ENCODE measurements around the gene TCF4.

TCF4 gene

DNA sequence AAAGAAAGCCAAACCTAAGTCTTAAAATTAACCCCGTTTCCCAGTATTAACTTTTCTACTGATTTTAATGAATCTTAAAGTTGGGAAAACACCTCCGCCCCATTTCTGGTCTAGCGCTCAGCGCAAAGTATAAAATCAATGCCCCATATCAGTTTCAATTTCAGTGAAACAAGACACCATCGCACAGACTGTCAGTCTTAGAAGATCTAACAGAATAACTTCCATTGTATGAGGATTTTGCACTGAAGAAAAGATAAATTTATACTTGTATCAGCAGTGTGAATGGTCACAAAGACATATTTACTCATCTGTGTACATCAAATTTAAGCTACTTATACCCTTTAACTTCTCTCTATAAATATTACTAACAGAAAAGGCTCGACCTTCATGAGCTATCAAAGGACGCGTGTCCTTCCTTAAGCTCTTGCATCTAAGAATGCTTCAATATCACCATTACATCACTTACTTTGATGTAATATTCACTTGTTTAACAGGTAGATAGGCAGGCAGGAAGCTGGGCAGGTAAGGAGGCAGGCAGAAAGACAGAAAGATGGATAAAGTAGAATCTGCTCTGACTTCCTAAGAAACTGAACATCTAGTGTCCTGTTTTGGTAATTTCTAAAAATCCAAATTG lies 183.0 kb downstream of the TCF4 start:
- DNase-seq = no peak

DNA sequence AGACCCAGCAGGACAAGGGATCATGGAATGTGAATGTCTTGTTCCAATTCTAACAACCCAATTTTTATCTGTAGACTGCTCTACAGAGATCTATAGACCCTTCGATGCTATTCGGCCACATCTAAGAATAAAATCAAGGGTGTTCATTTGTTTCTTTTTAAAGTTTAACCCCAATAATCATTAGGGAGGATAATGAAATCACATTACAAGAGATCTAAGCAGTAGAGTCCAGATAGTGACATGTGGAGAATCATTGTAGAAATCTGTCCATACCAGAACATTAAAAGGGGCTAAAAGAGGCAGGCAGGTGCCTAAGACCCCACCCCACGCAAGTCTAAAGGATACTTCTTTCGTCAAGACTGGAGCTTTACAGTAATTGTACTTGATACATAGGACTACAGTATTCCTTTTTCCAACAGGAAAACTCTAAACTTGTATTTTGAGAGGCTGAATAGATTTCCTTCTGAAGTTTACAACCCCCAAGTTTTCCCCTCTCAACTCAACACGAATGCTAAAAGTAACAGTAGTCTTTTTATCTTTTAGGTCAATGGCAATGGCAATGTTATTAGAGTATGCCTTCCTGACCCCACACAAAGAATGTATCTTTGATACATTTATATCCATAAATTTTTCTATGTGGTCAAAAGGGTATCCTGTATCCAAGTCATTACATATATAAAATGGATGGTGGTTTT lies 183.7 kb downstream of the TCF4 start:
- DNase-seq = no peak

DNA sequence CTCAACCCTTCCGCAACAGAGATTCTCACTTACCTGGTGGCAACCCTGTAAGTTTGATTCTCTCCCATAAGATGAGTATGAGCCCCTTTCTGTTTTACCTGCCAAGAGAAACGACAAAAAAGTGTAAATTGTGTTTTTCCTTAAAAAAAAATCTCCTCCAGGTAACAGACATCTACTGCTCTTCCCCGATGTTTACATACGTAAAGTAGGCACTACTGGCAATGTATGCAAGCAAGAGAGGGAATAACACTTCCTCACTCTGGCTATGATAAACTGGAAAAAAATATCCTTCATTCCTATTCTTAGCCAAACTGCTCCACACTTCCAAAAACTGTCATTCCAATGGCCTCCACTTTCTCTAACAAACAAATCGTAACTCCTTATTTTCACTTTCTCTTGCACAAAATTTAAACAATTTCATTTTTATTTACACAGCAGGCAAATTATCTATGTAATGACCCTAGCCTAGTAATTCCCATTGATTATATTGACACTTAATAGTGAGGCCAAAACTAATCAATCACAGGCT lies 184.5 kb downstream of the TCF4 start:
- no peak for DNase-seq

DNA sequence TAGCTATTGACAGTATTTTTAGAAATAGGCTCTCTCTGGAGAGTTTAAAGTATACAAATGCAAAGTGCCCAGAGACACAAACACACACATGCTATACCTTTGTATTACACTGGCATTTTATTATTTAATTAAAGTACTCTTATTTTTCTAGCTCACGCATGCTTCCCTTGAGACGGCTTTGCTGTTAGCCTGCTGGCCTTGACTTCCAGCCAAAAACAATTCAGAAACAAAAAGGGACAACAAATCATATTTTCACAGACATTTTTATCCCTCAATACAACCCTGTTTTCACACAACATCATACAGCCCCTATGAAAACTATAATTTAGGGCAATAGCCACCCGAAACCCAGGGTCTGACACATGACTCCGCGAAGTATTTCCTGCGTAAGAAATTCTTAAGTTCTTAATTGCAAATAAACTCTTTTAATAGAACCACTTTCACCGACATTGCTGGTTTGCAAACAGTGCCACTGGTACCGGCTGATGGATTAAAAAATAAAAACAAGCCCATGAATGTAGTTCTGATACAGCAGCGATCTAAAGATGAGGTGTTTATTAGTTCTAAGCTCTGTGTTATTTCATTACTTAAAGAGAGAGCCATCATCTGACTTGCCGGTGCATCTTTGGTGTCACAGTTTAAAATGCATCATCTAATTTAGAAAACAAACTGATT lies 185.1 kb downstream of the TCF4 start:
- DNase-seq = peak; percentile 61

DNA sequence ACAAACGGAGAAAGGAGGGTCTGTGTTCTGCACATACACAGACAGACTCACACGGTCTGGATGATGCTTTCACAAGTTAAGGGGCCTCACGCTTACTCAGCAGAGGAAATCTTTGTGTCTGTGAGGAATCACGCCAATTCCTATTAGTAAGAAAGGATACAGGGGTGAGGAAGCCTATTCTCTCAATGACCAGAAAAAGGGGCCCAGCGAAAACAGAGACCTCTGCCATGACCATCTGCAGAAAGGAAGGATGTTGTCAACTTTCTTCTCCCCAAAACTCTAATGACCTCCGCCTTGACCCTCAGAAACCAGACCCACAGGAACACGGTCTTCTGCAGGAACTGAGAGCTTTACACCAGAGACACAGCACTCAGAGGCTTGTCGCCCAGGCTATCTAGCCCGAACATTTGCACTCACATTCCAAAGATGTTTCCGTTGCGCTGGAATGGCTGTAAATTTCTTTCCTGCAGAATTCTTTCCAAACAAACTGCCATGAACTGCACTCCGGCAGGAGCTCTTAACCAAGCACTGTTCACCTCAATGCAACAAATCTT lies 186.3 kb downstream of the TCF4 start:
- no peak for DNase-seq

DNA sequence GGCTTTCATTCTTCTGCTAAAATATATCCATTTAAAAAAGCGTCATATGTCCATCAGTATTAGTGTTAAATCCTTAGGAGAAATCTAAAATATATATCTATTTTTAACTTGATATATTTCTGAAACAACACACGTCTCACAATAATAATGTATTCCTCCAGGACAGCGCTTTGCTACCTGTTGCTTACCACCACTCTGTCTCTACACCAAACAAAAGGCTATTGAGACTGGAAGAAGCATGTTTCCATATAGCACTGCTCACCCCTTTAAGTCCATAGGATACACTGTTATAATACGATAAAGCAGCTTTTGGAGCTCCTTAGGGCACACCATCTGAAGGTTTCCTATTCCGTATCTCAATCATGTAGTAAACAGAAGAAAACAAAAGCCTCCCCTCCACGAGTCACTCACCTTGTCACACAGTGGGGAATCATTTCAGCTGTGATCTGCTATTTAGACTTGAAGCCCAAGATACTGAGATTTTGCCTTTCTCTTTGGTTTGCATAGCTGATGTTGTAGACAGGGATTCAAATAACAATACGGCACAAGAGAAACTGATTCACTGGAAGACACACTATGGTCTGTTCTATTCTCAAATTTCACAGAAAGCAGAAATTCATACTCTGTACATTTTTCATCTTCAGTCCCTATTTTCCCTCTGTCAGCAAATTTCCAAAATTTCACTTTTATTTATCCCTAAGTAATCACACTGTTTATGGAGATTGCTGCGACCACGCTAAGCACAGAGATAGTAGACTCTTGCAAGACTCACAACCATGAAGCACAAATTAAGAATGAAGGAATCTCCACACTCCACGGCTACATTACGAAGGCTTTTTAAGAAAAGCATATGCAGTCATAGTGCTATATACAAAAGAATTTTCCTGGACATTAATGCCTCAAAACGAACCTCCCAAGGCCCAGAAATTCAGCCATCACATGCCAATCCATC lies 187.1 kb downstream of the TCF4 start:
- no peak for DNase-seq

DNA sequence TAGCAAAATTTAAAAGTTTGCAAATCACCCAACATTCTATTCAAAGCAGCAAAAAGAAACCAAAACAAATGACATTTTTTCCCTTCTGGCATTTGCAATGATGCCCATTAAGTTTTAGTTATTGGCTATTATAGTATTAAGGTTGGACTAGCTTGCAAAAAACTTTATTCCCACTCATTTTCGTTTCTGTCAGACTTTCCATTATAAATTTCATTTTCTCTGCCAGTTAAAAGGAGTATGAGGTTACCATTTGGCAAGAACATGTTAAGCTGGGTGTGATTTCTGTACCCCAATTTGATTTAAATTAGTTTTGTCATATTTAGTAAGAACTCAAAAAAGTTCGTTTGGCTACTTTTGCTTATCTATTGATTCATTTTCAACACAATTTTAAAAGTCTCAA lies 187.9 kb downstream of the TCF4 start:
- DNase-seq = no peak

DNA sequence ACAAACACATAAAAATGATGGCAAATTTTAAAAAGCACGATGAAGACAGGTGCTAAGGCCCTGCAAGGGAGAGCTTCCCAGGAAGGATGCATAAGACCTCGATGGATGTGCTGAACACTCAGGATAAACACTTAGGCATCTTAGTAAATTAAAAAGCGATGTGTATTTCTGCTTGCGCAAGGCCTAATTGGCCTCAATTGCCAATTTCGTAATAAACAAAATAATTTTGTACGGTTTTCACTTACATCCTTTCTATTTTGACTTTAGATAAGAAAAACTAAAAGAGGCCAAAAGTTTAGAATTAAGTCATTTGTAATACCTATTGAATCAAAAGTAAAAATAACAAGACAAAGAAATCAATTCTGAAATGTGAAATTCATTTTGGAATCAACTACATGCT lies 189.1 kb downstream of the TCF4 start:
- no peak for DNase-seq

DNA sequence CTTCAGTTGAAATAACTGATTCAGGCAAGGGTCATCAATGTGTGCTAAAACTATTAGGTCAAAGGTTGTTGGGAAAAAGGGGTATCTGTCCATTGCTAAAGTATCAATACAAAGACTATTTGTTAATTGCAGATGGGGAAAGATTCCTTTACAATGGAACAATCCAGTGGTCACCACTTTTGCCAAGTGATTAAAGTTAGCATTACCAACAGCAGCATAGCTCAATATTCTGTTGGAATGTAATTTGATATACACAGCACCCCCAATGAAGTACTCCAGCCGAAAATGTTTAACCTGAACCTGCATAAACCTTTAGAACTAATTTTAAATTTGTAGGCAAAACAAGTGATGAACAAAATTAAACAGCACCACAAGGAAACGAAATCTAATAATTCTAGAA lies 191.0 kb downstream of the TCF4 start:
- no peak for DNase-seq

DNA sequence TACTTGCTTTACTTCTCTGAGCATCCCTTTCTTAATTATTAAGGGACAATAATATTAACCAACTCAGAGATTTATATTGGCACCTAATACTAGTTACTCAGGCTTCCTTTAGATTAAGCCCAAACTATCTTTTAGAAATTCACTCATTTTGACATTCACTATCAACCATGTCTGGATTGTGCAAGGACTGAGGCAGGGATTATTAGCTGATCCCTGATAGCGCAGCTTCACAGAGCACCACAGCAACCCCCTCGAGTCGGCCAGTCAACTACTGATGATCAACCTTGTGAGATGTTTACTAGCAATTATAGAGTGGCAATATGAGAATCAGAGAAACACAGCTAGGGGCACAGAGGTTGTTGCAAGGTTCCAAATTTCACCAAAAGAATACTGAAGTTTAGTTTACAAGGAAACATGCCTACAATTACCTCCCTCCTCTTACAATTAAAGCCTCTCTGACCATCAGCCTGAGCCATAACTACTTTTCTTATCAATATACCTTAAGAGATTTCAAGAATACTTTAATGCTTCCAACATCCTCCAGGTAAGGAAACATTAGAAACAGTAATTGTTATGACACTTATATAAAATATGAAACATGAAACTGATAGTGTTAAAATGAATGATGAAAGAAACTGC lies 191.6 kb downstream of the TCF4 start:
- no peak for DNase-seq

DNA sequence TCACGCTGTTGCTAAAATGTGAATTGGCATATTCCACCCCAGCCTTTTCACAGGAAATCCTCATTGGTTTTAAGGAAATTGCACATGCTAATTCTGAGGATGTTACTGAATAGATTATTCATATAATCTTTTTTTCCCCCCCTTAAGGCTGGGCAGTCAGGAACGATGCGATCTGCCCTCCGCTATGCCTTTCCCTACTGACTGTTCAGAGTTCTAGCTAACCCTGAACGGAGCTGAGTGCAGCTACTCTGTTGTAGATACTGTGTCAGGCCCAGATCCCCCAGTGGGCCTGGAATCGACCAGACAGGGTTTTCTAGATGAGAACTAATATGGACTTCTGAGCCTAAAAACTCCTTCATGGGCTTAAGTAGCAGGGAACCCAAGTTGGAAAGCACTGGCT lies 192.2 kb downstream of the TCF4 start:
- no peak for DNase-seq

DNA sequence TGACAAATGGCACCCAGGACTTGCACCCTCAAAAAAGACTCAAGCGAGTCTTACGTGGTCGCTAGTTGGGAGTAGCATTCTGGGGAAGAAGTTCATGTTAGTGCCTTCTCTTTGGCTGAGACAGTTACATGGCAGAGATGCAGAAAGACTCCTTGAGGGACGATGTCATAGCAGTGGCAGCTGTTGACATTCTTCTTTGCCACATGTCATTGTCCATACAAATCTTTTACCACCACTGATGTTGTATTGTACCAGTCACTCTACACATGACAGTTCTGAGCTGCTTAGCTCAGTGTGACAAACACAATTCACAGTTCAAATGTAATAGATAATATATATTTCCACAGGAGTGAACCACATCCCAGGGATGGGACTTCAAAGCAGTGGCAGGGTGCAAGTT lies 197.1 kb downstream of the TCF4 start:
- DNase-seq = no peak

DNA sequence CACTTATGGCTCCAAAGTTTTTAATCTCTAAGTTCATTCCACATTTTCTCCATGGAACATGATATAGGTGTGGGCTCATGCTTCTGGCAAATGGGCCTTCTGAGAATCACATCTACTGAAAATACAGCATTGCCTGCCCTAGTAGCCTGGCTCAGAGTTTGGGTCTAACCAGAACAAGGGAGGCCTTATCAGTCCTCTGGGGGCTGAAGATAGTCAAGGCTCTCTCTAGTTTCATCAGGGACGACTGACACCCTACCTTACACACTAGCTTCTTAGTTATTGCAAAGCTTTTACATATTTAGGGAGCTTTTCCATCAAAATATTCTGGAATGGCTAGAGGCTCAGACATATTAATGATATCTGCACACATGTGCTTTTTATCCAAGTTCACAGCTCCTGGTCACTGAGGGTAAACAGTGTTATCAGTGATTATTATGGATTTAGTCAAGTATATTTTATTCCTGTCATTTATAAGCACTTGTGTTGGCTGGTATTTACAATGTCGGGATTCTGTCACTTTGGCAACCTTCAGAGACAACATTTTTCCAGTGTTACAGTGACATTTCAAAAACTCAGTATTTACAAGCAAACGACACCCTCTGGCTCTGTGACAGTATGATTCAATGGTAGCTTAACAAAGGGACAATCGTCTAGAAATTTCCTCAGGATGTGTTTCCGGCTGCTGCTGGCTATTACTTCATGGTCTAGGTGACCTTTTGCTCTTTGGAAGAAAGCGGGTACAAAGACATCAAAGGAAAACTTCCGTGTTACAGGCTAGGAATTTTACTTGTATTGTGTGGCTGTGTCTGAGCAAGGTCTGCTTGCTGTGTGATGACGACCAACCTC lies 200.6 kb downstream of the TCF4 start:
- no peak for DNase-seq

DNA sequence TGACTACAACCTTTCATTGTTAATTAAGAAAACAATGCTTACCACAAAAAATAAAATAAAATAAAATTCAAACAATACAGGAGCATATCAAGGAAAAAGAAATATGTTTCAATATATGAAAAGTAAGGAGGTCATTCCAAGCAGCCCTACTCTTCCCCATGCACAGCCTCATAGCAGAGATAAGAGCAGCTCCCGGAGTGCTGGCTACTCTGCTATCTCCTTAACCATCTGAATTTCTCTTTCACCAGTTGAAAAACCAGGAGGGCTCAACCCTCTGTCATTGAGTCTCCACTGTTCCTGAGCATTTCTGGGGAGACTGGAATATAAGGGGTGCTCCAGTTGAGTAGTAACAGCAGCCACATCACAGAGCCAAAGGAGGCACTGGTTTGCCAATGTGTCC lies 201.4 kb downstream of the TCF4 start:
- DNase-seq = no peak

DNA sequence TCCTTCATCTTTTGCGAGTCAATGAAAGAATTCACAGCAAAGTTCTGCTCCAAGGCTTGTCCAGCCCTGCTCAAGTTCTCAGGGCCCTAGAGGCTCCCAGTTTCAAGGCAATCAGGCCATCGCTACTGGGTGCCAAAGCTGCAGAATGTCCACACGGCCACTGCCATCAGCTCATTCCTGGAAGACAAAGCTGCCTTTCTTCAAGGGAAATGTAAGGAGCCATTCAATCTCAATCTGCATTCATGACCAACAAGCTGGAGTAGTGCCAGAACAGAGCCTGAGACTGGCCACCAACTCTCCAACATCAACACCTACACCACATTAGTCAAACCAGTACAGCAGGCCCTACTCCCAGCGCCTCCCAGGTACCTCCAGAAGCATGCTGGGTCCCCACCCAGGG lies 202.2 kb downstream of the TCF4 start:
- no peak for DNase-seq

DNA sequence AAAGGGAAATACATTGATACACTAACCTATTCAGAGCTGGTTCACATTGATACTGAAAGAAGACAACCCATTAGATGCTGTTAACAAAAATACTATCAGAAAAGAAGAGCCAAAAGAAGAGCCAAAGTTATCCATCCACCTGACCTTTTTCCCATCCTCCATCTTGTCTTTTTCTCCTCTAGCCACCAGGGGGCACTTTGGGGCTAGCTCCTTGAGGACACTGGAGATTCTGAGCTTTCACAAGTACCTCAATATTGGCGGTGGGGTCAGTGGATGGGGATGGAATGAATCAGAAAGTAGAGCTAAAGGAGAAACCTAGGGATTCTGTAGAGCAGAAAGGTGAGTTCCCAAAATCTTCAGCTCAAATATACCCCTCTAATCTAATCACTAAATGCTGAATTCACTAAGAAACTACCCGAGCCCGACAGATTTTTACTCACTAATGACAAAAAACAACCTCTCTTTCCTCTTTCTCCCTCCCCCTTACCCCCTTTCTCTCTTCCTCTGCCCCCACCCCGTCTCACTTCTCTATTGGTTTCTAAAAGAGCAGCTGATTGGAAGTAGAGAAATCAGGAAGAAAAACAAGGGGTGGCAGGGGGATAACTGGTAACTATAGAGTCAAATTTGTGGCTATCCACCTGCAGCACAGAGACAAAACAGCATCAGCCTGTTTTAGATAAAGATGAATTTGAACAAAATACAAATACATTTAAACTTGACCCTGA lies 203.3 kb downstream of the TCF4 start:
- DNase-seq = peak; percentile 25

DNA sequence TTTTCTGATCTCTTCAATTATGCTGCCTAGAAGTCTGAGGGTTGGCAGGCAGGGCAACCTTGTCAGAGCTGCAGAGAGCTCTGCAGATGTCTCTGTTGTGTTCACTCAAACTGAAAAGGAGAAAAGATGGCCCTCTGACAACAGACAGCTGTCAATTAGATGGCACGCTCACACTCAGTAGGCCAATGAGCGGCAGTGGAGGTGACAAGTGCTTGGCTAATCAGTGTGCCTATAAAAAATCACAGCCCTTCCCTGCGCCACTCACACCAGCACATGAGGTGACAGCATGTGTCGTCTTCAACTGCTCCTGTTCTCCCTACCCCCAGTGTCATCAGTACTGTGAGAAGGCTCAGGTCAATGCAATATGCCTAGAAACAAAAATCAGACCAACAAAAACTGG lies 203.9 kb downstream of the TCF4 start:
- DNase-seq = no peak

DNA sequence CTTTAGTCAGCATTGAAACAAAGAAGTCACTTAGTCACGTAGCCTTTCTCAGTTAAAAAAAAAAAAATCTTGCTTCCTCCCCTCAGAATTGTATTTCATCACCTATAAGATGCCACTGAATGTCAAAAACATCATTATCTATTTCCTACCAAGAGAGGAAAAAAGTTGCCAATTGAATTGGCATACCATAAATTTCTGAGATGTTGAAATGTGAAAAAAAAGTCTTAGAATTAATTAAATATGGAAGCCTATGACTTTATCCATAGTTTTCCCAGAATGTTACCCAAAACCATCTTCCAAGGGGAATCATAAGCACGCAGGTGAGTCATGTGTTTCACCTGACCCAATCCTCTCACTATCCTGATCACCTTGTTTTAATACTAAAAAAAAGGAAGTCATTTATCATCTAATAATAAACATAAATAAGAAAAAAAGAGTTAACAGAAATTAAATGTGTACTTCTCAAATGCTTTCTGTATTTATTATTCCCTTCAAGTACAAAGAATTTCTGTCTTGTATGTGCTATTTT lies 205.7 kb downstream of the TCF4 start:
- DNase-seq = no peak

DNA sequence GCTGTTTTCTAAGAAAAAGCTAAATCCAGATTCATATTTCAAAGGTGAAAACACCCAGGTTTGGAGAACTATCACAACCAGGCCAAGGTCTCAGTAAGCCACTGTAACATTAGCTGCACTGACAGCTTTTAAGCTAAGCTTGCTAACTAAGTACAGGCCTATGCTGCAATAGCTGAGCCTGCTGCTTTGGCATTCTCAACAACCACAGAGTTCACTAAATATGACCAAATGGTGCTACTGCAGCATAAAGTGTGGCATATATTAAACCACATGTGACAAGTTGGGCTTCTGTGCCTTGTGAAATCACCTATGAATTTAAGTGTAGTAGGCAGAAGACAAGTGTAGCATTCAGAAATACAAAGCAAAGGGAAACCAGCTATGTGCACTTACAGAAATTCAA lies 206.7 kb downstream of the TCF4 start:
- no peak for DNase-seq

DNA sequence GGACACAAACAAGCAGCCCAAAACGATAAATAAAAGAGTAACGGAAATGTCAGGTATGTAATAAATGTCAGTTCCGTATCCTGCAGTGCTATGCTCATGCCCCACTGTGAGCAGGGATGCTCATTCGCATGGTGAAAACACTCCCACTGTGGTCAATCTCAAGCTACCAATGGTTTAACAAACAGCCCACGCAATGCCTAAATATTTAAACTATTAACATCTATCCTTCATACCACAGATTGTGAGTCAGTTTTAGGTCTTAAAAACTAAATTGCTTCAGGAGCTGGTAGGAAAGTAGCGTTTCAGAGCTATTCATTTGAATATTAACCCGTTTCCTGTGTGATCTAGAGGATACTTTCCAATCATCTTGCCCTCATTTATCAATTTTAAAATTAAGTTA lies 207.4 kb downstream of the TCF4 start:
- no peak for DNase-seq
